ENCODE results near the gene NDRG4.

DNA sequence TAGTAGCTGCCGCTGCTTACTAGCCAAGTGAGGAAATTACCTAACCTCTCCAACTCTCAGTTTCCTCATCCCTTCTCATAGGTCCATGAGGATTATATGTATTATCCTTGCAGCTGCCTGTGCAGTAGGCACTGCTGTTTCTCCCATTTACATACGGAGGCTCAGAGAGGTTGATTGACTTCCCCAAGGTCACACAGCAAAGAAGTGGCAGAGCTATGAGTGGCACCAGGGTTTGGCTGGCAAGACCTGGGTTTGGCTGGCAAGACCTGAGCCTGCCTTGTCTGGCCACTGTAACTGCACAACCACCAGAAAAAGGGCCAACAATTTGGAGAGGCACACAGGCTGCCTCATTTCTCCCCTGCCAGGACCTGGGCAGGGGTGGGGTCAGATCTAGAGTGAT is 2.5 kb upstream of the NDRG4 start:
- no peak for TF ChIP-seq POLR2A (IDR thresholded peaks at IDR 0.05; ENCODE audit: low read depth, low read length)
- no peak for TF ChIP-seq POLR2AphosphoS5 (IDR thresholded peaks at IDR 0.05; ENCODE audit: low read depth, low read length)
